Measurements from ENCODE around the gene TP53RK. TPM values are rescaled to one million over a fixed set of nuclear protein-coding genes. Genes with fewer than 3 reads are reported as not detected.

Gene TP53RK
- total and polyA plus RNA-seq, 4 donors = 17.6 to 35.6 (median 21.9) TPM

- no peaks in the 10 kb centered on the region for H3K36me3 ChIP-seq (ENCODE audit: control insufficient read depth, insufficient read depth, low read length)
- no peaks in the 10 kb centered on the region for H3K9me3 ChIP-seq (ENCODE audit: control insufficient read depth, insufficient read depth, low read length)
- H3K27me3 ChIP-seq (ENCODE audit: control insufficient read depth, insufficient read depth, low read length) = no peaks in the 10 kb centered on the region
- H3K27ac ChIP-seq (ENCODE audit: low read depth, low read length) = no peak overlapping the region
- no peak overlapping the region for H3K4me3 ChIP-seq (ENCODE audit: low read depth, low read length)
- no peak for DNase-seq (ENCODE audit: low read depth in 4 of 6, low spot score in 6 of 6)
- peaks cover 11% of the 10 kb centered on the region for H3K4me1 ChIP-seq (ENCODE audit: control insufficient read depth, insufficient read depth, low read length)
- WGBS (ENCODE audit: insufficient coverage) = no CpG with 5 or more reads among the region's 2 CpGs
These were observed 11.8 kb upstream of the TP53RK start for GRCh38 chr20:46701057-46701456.

- no peak overlapping the region for H3K4me3 ChIP-seq (ENCODE audit: low read depth, low read length)
- H3K9me3 ChIP-seq (ENCODE audit: control insufficient read depth, insufficient read depth, low read length) = no peaks in the 10 kb centered on the region
- no peak overlapping the region for H3K27ac ChIP-seq (ENCODE audit: low read depth, low read length)
- WGBS (ENCODE audit: insufficient coverage) = 92% methylated on average over 6 of the region's 6 CpGs
- DNase-seq (ENCODE audit: low read depth in 4 of 6, low spot score in 6 of 6) = no peak
- H3K36me3 ChIP-seq (ENCODE audit: control insufficient read depth, insufficient read depth, low read length) = no peaks in the 10 kb centered on the region
- no peaks in the 10 kb centered on the region for H3K27me3 ChIP-seq (ENCODE audit: control insufficient read depth, insufficient read depth, low read length)
- peaks cover 12% of the 10 kb centered on the region for H3K4me1 ChIP-seq (ENCODE audit: control insufficient read depth, insufficient read depth, low read length)
These were observed 11.2 kb upstream of the TP53RK start for GRCh38 chr20:46700481-46700880.

GRCh38 chr20:46699651-46700359 lies 10.6 kb upstream of the TP53RK start:
- H3K4me1 ChIP-seq (ENCODE audit: control insufficient read depth, insufficient read depth, low read length) = peaks cover 18% of the 10 kb centered on the region
- no peaks in the 10 kb centered on the region for H3K36me3 ChIP-seq (ENCODE audit: control insufficient read depth, insufficient read depth, low read length)
- H3K27me3 ChIP-seq (ENCODE audit: control insufficient read depth, insufficient read depth, low read length) = no peaks in the 10 kb centered on the region
- 65% methylated on average over 5 of the region's 12 CpGs for WGBS (ENCODE audit: insufficient coverage)
- no peak overlapping the region for H3K4me3 ChIP-seq (ENCODE audit: low read depth, low read length)
- no peaks in the 10 kb centered on the region for H3K9me3 ChIP-seq (ENCODE audit: control insufficient read depth, insufficient read depth, low read length)
- DNase-seq (ENCODE audit: low read depth in 4 of 6, low spot score in 6 of 6) = no peak
- H3K27ac ChIP-seq (ENCODE audit: low read depth, low read length) = no peak overlapping the region

- DNase-seq (ENCODE audit: low read depth in 4 of 6, low spot score in 6 of 6) = no peak
- H3K36me3 ChIP-seq (ENCODE audit: control insufficient read depth, insufficient read depth, low read length) = no peaks in the 10 kb centered on the region
- no peak overlapping the region for H3K4me3 ChIP-seq (ENCODE audit: low read depth, low read length)
- no peaks in the 10 kb centered on the region for H3K27me3 ChIP-seq (ENCODE audit: control insufficient read depth, insufficient read depth, low read length)
- peaks cover 18% of the 10 kb centered on the region for H3K4me1 ChIP-seq (ENCODE audit: control insufficient read depth, insufficient read depth, low read length)
- no peaks in the 10 kb centered on the region for H3K9me3 ChIP-seq (ENCODE audit: control insufficient read depth, insufficient read depth, low read length)
- no peak overlapping the region for H3K27ac ChIP-seq (ENCODE audit: low read depth, low read length)
- WGBS (ENCODE audit: insufficient coverage) = 80% methylated on average over 1 of the region's 2 CpGs
These were observed 9.5 kb upstream of the TP53RK start for GRCh38 chr20:46698788-46699187.

GRCh38 chr20:46696791-46697279 lies 7.6 kb upstream of the TP53RK start:
- H3K9me3 ChIP-seq (ENCODE audit: control insufficient read depth, insufficient read depth, low read length) = no peaks in the 10 kb centered on the region

GRCh38 chr20:46695892-46696291 lies 6.6 kb upstream of the TP53RK start:
- H3K27me3 ChIP-seq (ENCODE audit: control insufficient read depth, insufficient read depth, low read length) = no peaks in the 10 kb centered on the region
- no CpG with 5 or more reads among the region's 3 CpGs for WGBS (ENCODE audit: insufficient coverage)
- peak in 3 of 6 donors; percentile 59 to 88 (median 87) for DNase-seq (ENCODE audit: low read depth in 4 of 6, low spot score in 6 of 6)
- no peak overlapping the region for H3K4me3 ChIP-seq (ENCODE audit: low read depth, low read length)
- peaks cover 18% of the 10 kb centered on the region for H3K4me1 ChIP-seq (ENCODE audit: control insufficient read depth, insufficient read depth, low read length)
- no peaks in the 10 kb centered on the region for H3K36me3 ChIP-seq (ENCODE audit: control insufficient read depth, insufficient read depth, low read length)
- peak overlapping the region; percentile 58 for H3K27ac ChIP-seq (ENCODE audit: low read depth, low read length)
- no peaks in the 10 kb centered on the region for H3K9me3 ChIP-seq (ENCODE audit: control insufficient read depth, insufficient read depth, low read length)

More at GRCh38 chr20:46696791-46697279, 7.6 kb upstream of the TP53RK start:
- peak overlapping the region; percentile 15 for H3K27ac ChIP-seq (ENCODE audit: low read depth, low read length)
- no peak for DNase-seq (ENCODE audit: low read depth in 4 of 6, low spot score in 6 of 6)
- no peak overlapping the region for H3K4me3 ChIP-seq (ENCODE audit: low read depth, low read length)
- H3K36me3 ChIP-seq (ENCODE audit: control insufficient read depth, insufficient read depth, low read length) = no peaks in the 10 kb centered on the region
- WGBS (ENCODE audit: insufficient coverage) = 69% methylated on average over 3 of the region's 3 CpGs
- peaks cover 18% of the 10 kb centered on the region for H3K4me1 ChIP-seq (ENCODE audit: control insufficient read depth, insufficient read depth, low read length)
- no peaks in the 10 kb centered on the region for H3K27me3 ChIP-seq (ENCODE audit: control insufficient read depth, insufficient read depth, low read length)

- no peaks in the 10 kb centered on the region for H3K27me3 ChIP-seq (ENCODE audit: control insufficient read depth, insufficient read depth, low read length)
- no peaks in the 10 kb centered on the region for H3K36me3 ChIP-seq (ENCODE audit: control insufficient read depth, insufficient read depth, low read length)
- H3K4me3 ChIP-seq (ENCODE audit: low read depth, low read length) = no peak overlapping the region
- peaks cover 18% of the 10 kb centered on the region for H3K4me1 ChIP-seq (ENCODE audit: control insufficient read depth, insufficient read depth, low read length)
- no peak overlapping the region for H3K27ac ChIP-seq (ENCODE audit: low read depth, low read length)
- no peaks in the 10 kb centered on the region for H3K9me3 ChIP-seq (ENCODE audit: control insufficient read depth, insufficient read depth, low read length)
- WGBS (ENCODE audit: insufficient coverage) = no CpG with 5 or more reads among the region's 2 CpGs
- DNase-seq (ENCODE audit: low read depth in 4 of 6, low spot score in 6 of 6) = peak in 2 of 6 donors; percentile 74 to 84
These were observed 5.2 kb upstream of the TP53RK start for GRCh38 chr20:46694484-46694883.

GRCh38 chr20:46691196-46691595 lies 2.0 kb upstream of the TP53RK start:
- H3K27ac ChIP-seq (ENCODE audit: low read depth, low read length) = no peak overlapping the region
- H3K27me3 ChIP-seq (ENCODE audit: control insufficient read depth, insufficient read depth, low read length) = no peaks in the 10 kb centered on the region
- no peaks in the 10 kb centered on the region for H3K36me3 ChIP-seq (ENCODE audit: control insufficient read depth, insufficient read depth, low read length)
- peaks cover 21% of the 10 kb centered on the region for H3K4me1 ChIP-seq (ENCODE audit: control insufficient read depth, insufficient read depth, low read length)
- WGBS (ENCODE audit: insufficient coverage) = no CpG with 5 or more reads among the region's 4 CpGs
- H3K4me3 ChIP-seq (ENCODE audit: low read depth, low read length) = no peak overlapping the region
- no peak for DNase-seq (ENCODE audit: low read depth in 4 of 6, low spot score in 6 of 6)
- no peaks in the 10 kb centered on the region for H3K9me3 ChIP-seq (ENCODE audit: control insufficient read depth, insufficient read depth, low read length)

GRCh38 chr20:46690219-46691106 lies 1.2 kb upstream of the TP53RK start:
- WGBS (ENCODE audit: insufficient coverage) = 58% methylated on average over 7 of the region's 13 CpGs
- H3K27me3 ChIP-seq (ENCODE audit: control insufficient read depth, insufficient read depth, low read length) = no peaks in the 10 kb centered on the region
- no peaks in the 10 kb centered on the region for H3K9me3 ChIP-seq (ENCODE audit: control insufficient read depth, insufficient read depth, low read length)
- DNase-seq (ENCODE audit: low read depth in 4 of 6, low spot score in 6 of 6) = no peak
- H3K36me3 ChIP-seq (ENCODE audit: control insufficient read depth, insufficient read depth, low read length) = no peaks in the 10 kb centered on the region
- H3K27ac ChIP-seq (ENCODE audit: low read depth, low read length) = no peak overlapping the region
- H3K4me1 ChIP-seq (ENCODE audit: control insufficient read depth, insufficient read depth, low read length) = peaks cover 18% of the 10 kb centered on the region
- H3K4me3 ChIP-seq (ENCODE audit: low read depth, low read length) = peak overlapping the region; percentile 77

All from spinal cord (tissue), 10 donors.